Panc1 (cell line): ENCODE measurements around the gene BRD3OS. TPM values are rescaled to one million over a fixed set of nuclear protein-coding genes. Genes with fewer than 3 reads are reported as not detected.

Experiments
- ATAC-seq: fragments of 200-7000 bp; cut with Tn5 transposase; 2 replicates; pipeline ENCODE4 v1.9.1; 2020; ENCODE audit warnings: mild to moderate bottlenecking, moderate library complexity
- Bru-seq: library from RNA; stranded (reverse); fragments of 400-500 nt; gene quantifications from one replicate; lab custom pipeline; 2021; lab: Mats Ljungman, UMichigan
- BruChase-seq, 2 experiments: library from RNA; stranded (reverse); fragments of 400-500 nt; gene quantifications; one replicate each; lab custom pipeline; 2021; lab: Mats Ljungman, UMichigan
- BruUV-seq: library from RNA; stranded (reverse); fragments of 400-500 nt; replicated peaks from 2 replicates; lab custom pipeline; 2021; lab: Mats Ljungman, UMichigan
- CTCF ChIA-PET: fragments of 300-600 bp; sonication (Branson Sonifier 250); formaldehyde crosslinking; loops from one replicate; lab custom pipeline; 2022; ENCODE audit warnings: antibody characterized with exemption; lab: Charles Lee
- POLR2A ChIA-PET: fragments of 300-600 bp; sonication (Branson Sonifier 250); formaldehyde crosslinking; loops from one replicate; lab custom pipeline; 2022; ENCODE audit warnings: antibody characterized with exemption; lab: Charles Lee
- DNase-seq: peaks from one replicate; pipeline ENCODE4 v3.0.0-alpha.2; 2010; ENCODE audit warnings: low read depth, low spot score
- H3K27ac ChIP-seq: 2 replicates; pipeline ENCODE4 v1.5.1; 2011; ENCODE audit warnings: mild to moderate bottlenecking, low read length, inconsistent platforms
- H3K27me3 ChIP-seq: fragments of 200-500 bp; sonication (Bioruptor generic); 2 replicates; pipeline ENCODE4 v1.6.0; 2014; ENCODE audit warnings: low read length, inconsistent platforms; ENCODE audit not compliant: control insufficient read depth, insufficient read depth
- H3K36me3 ChIP-seq: fragments of 200-500 bp; sonication (Bioruptor generic); 2 replicates; pipeline ENCODE4 v1.5.1; 2014; ENCODE audit warnings: inconsistent platforms, mild to moderate bottlenecking, low read length, moderate library complexity; ENCODE audit not compliant: control insufficient read depth, insufficient read depth
- H3K4me1 ChIP-seq: 2 replicates; pipeline ENCODE4 v1.5.1; 2011; ENCODE audit warnings: inconsistent platforms, mild to moderate bottlenecking, low read length, moderate library complexity; ENCODE audit not compliant: control insufficient read depth, insufficient read depth
- H3K4me3 ChIP-seq, 2 experiments: 2 replicates each; pipeline ENCODE4 v1.5.1; 2011 to 2012; ENCODE audit warnings: low read depth in 2 of 2, low read length in 2 of 2, mild to moderate bottlenecking in 2 of 2, inconsistent platforms in 1 of 2, moderate library complexity in 1 of 2
- H3K9me3 ChIP-seq: fragments of 200-500 bp; sonication (Bioruptor generic); 2 replicates; pipeline ENCODE4 v1.5.1; 2014; ENCODE audit warnings: low read depth, mild to moderate bottlenecking, inconsistent platforms, low read length, moderate library complexity; ENCODE audit not compliant: control insufficient read depth, insufficient read depth
- CTCF ChIP-seq: fragments of 450-650 bp; IDR thresholded peaks from 2 replicates; pipeline ENCODE4 v1.5.1; 2017; ENCODE audit warnings: mild to moderate bottlenecking
- POLR2AphosphoS5 ChIP-seq: IDR thresholded peaks from 2 replicates; pipeline ENCODE4 v1.6.1; 2012; ENCODE audit warnings: mild to moderate bottlenecking, low read depth, low read length, moderate library complexity
- REST ChIP-seq, 2 experiments: IDR thresholded peaks; 2 replicates each; pipeline ENCODE4 v1.6.1; 2011 to 2012; ENCODE audit warnings: low read depth in 2 of 2, control low read depth in 1 of 2, low read length in 1 of 2, mild to moderate bottlenecking in 1 of 2, moderate library complexity in 1 of 2; ENCODE audit not compliant: insufficient read depth in 1 of 2
- SIN3A ChIP-seq: IDR thresholded peaks from 2 replicates; pipeline ENCODE4 v1.6.1; 2012; ENCODE audit warnings: low read depth, mild to moderate bottlenecking, low read length, moderate library complexity, borderline replicate concordance; ENCODE audit not compliant: insufficient read depth
- TCF7L2 ChIP-seq: IDR thresholded peaks from 2 replicates; pipeline ENCODE4 v1.6.1; 2011; ENCODE audit warnings: mild to moderate bottlenecking, low read depth, low read length, inconsistent platforms
- in situ Hi-C: cut with HindIII; loops from 2 replicates; pipeline ENCODE4 v1.10.0; 2016; ENCODE audit warnings: low sequenced_read_pairs, low pct_unique_long_range_greater_than_20kb
- intact Hi-C: fragments of 100-400 bp; cut with micrococcal nuclease; formaldehyde crosslinking; loops from one replicate; pipeline ENCODE4 v1.10.0; 2022; ENCODE audit not compliant: unreplicated experiment
- long read RNA-seq: library from polyadenylated mRNA; unstranded; transcript quantifications from one replicate; pipeline ENCODE4 v2.0.0, GENCODE V29; 2021; ENCODE audit not compliant: unreplicated experiment
- polyA plus RNA-seq: library from polyadenylated mRNA; unstranded; fragments of >200 nt; gene quantifications from one replicate; pipeline ENCODE4 v1.2.1, GENCODE V29; 2012; ENCODE audit warnings: missing spikeins; ENCODE audit not compliant: insufficient read length
- total RNA-seq: library from RNA; stranded (reverse); gene quantifications from one replicate; pipeline ENCODE4 v1.2.1, GENCODE V29; 2021; ENCODE audit not compliant: unreplicated experiment

BRD3OS gene
- total RNA-seq: 22.1 TPM
- polyA plus RNA-seq: 29.3 TPM
- Bru-seq, nascent RNA: percentile 52 among the genes with signal in this experiment
- percentile 65 among the genes with signal in this experiment for BruChase-seq, experiment 1, labeled RNA remaining after a 2-hour chase
- BruChase-seq, experiment 2, labeled RNA remaining after a 6-hour chase: percentile 80 among the genes with signal in this experiment
- long read RNA-seq, full-length matches to known transcripts: 35 of 60 reads
- long read RNA-seq, partial matches to known transcripts: 14 of 60 reads
- long read RNA-seq, other reads (novel, unspliced or antisense): 11 of 60 reads

- Histone ChIP-seq H3K27ac (peak within 1 kb of the TSS; percentile 69), H3K27me3 (no peaks in the 10 kb centered on the region), H3K9me3 (no peaks in the 10 kb centered on the region), H3K36me3 (no peaks in the 10 kb centered on the region), H3K4me1 (peaks cover 6% of the 10 kb centered on the region), H3K4me3 (peak within 1 kb of the TSS; percentile 61 to 66)
- intact Hi-C loops: no loop called here
- DNase-seq (peak; percentile 71), ATAC-seq (peak; percentile 89)
- BruUV-seq: no TSS peak
- no peak for TF ChIP-seq POLR2AphosphoS5
- TF ChIP-seq SIN3A: peak; percentile 61; the same call in 1 of the 2 replicates
- no peak for TF ChIP-seq CTCF
- no peak for TF ChIP-seq TCF7L2
- ChIA-PET POLR2A (interaction anchor here (0.6 kb wide), 3 partner anchors 49 to 214 kb away, joined by 3 to 7 read pairs (median 6); no protein-coding TSS in a partner anchor), CTCF (interaction anchor here (0.6 to 0.9 kb wide), 3 partner anchors 41 to 231 kb away, joined by 3 to 9 read pairs (median 4); no protein-coding TSS in a partner anchor)
- in situ Hi-C loops: no loop called here
These were observed at the start of gene BRD3OS for GRCh38 chr9:134024828-134025605. Gene BRD3OS (plus strand): TSS chr9:134025481. CDS start chr9:134026748, 1,267 bp downstream.

GRCh38 chr9:133975511-133975910 is 49.8 kb upstream of the BRD3OS start:
- Histone ChIP-seq H3K4me3 (no peak overlapping the region), H3K36me3 (no peaks in the 10 kb centered on the region), H3K27me3 (no peaks in the 10 kb centered on the region), H3K9me3 (no peaks in the 10 kb centered on the region), H3K4me1 (peaks cover 17% of the 10 kb centered on the region), H3K27ac (no peak overlapping the region)
- ATAC-seq: no peak
- BruUV-seq: no TSS peak
- TF ChIP-seq CTCF: no peak
- no peak for TF ChIP-seq TCF7L2
- no peak for TF ChIP-seq SIN3A
- TF ChIP-seq REST (IDR thresholded peaks at IDR 0.05; ENCODE audit: insufficient read depth in 1 of 2, low read depth in 2 of 2, low read length in 1 of 2): no peak
- ChIA-PET CTCF (interaction anchor here (0.6 kb wide), 1 partner anchor 695 kb away, joined by 4 read pairs; no protein-coding TSS in a partner anchor), POLR2A (interaction anchor here (0.5 kb wide), 1 partner anchor 50 kb away, joined by 6 read pairs; the partner anchor contains the start of gene BRD3OS)
- no peak for DNase-seq
- intact Hi-C loops (no loop called here), in situ Hi-C loops (no loop called here)
